Effector CD4-positive, alpha-beta T cell (primary cell): ENCODE data around the gene NR1I2.

Experiments
- DNase-seq: peaks from one replicate; pipeline ENCODE4 v3.0.0-alpha.2; 2020

The NR1I2 gene

DNA sequence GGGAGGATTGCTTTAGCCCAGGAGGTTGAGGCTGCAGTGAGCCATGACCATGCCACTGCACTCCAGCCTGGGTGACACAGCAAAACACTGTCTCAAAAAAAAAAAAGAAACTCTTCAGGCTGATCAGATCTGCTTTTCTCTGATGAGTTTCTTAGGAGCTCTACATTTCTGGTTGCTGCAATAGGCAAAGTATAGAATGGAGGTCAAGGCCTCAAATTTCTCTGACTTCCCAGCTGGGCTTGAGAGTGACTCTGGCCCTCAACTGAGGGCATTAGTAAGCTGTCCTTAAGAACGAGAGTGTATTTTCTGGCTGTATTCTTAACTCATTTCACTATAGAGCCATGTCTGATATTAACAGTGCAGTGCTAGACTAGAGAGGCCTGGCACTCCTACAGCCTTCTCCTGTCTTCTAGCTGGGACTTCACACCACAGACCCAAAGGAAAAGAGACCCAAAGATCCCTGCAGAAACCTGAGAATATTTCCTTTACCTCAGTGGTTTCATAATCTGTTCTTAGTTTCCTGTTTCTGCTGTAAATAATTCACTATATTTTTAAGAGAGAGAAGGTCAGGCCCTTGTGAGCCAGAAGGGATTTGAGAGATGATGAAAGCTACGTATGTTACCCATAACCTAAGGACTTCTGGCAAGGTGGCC, 2.0 kb upstream of the NR1I2 start:
- no peak for DNase-seq

GRCh38 chr3:119782460-119782859, 559 bp downstream of the NR1I2 start:
- no peak for DNase-seq

DNA sequence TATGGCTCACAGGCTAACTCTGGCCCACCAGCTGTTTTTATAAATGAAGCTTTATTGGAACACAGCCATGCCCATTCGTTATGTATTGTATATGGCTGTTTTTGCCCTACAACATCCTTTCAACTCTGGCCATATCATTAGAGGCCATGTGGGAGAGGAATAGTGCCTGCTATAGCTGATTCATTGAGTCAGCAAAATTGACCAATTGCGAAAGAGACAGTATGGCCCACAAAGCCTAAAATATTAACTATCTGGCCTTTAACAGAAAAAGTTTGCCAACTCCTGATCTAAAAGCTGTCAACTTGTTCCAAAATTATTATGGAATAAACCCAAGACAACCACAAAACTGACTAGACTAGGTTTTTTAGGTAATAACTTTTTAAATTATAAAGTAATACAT, 1.4 kb downstream of the NR1I2 start:
- DNase-seq = no peak

- DNase-seq = no peak
Observed at GRCh38 chr3:119783883-119784282, 2.0 kb downstream of the NR1I2 start.

GRCh38 chr3:119786409-119786808, 4.5 kb downstream of the NR1I2 start:
- DNase-seq = no peak

GRCh38 chr3:119790369-119790768, 8.5 kb downstream of the NR1I2 start:
- no peak for DNase-seq

DNA sequence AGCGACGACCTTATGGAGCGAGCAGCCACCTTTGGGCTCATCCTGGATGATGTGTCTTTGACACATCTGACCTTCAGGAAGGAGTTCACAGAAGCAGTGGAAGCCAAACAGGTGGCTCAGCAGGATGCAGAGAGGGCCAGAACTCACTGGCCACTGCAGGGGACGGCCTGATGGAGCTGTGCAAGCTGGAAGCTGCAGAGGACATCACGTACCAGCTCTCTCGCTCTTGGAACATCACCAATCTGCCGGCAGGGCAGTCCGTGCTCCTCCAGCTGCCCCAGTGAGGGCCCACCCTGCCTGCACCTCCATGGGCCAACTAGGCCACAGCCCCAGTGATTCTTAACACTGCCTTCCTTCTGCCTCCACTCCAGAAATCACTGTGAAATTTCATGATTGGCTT, 10.4 kb downstream of the NR1I2 start:
- DNase-seq = no peak

DNA sequence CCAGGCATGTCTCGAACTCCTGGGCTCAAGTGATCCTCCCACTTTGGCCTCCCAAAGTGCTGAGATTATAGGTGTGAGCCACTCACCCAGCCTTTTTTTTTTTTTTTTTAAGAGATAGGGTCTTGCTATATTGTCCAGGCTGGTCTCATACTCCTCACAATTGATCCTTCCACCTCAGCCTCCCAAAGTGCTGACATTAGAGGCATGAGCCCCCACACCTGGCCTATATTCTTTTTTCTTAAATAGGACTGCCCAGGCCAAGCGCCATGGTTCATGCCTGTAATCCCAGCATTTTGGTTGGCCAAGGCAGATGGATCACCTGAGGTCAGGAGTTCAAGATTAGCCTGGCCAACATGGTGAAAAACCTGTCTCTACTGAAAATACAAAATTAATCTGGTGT, 12.5 kb downstream of the NR1I2 start:
- DNase-seq = no peak

DNA sequence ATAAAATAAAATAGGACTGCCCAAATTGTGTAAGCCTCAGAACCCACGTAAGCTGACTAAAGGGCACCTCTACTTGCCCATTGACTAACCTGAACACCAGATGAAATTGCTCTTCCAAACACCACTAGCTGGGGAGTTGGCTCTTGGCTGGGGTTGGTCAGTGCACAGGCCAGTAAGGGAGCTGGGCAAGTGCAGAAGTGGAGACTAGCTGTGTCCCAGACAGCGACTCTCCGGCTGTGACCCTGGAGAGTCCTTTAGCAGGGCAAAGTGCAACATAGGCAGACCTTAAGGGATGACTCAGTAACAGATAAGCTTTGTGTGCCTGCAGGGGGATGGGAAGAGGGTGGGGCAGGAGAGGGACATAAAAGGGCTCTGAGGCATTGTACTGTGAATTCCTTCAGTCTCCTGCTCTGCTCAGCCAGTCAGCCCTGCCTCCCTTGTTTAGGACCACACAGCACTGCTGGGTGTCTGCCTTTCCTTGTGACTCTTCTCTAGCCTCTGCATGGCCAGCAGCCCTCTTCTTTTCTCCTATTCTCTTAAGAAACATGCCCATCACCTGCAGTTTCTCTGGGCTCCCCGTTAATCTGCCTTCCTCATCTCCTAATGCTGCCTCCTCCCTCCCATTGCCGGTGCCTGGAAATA, 13.2 kb downstream of the NR1I2 start:
- no peak for DNase-seq

DNA sequence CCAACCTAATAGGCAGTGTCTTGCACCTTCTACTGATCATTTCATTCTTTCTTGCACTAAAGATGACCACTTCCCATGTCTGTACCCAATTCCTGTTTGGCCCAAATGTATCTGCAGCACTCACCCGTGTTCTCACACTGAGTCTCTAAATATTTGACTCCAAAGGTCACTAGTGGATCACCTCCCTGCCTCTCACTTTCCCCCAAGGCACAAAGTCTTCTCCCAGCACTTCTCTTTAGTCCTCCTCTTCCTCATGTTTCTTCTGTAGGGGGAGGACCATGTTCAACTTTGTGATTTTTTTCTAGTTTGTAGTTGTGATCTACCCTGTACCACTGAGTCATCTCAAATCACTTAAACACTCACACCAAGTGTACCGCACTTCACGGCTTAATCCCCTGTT, 13.9 kb downstream of the NR1I2 start:
- no peak for DNase-seq

- no peak for DNase-seq
Observed at GRCh38 chr3:119796368-119796767, 14.5 kb downstream of the NR1I2 start.

DNA sequence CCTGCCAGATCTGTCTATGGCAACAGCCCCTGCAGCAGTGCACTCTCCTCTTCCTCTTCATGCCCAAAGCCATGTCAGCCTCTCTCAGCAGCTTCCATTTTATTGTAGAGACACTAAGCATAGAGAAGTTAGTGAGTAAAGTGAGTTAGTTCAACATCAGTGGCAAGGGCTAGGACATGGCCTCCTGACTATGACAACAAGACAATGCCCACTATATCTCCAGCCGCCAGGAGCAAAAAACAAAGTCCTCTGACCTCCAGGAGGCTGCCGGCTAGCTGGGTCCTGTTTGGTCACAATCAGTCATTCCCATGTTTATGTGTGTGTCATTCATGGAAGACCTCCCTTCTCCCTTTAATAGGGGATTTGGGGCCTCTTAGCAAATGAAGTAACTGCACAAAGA, 14.9 kb downstream of the NR1I2 start:
- no peak for DNase-seq

- DNase-seq = no peak
Observed at GRCh38 chr3:119800844-119801243, 18.9 kb downstream of the NR1I2 start.

DNA sequence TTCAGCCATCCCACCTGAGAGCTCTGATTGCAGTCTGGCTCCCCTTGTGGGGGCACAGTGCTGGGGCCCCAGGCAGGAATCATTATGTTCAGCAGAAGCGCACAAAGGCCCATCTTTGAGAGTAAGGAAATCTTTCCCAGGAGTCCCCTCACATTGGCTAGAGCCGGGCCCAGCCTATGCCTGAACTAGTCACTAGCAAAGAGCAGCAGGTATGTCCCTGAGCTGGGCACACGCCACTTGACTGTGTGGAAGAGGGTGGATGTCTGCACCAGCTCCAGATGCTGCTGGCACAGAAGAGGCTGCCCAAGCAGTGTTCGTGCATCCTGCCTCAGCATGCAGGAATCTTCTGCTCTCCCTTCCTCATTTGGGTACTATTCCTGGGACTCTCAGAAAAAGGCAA, 26.3 kb downstream of the NR1I2 start:
- DNase-seq = no peak

GRCh38 chr3:119808843-119809242, 26.9 kb downstream of the NR1I2 start:
- DNase-seq = no peak

DNA sequence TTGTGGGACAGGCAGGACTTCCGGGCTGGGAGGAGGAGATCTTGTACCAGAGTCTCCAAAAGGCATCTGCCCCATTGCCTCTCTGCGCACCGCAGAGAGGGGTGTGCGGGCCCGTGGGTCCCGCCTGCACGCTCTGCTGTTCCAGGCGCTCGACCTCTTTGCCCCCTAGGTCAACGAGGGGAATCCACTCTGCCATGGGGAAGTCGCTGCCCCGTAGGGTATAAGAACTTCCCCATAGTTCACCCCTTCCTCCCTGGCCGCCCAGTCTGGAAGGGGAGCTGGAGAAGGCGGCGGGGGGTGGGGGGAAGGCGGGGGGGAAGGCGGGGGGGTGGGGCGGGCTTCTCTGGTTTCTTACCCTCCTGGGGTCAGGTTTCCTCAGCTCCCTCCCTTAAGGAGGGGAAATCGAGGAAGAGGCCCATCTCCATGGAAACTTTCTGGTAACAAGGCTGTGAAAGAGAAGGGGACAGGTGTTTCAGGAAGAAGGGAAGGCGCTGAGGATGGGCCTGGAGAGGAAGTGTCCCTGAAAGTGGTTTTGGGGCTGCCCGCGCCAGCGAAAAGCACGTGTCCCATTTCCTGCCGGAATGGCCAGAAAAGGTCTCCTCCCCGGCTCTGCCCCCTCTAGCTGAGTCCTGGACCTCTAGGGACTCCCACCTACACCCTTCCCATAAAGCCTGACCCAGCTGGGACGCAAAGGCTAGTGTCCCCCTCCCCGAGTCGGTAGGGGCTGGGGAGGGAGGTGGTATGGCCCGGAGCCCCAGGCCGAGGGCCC, 27.5 kb downstream of the NR1I2 start:
- DNase-seq = no peak

GRCh38 chr3:119810018-119810435, 28.1 kb downstream of the NR1I2 start:
- peak; percentile 21 for DNase-seq

DNA sequence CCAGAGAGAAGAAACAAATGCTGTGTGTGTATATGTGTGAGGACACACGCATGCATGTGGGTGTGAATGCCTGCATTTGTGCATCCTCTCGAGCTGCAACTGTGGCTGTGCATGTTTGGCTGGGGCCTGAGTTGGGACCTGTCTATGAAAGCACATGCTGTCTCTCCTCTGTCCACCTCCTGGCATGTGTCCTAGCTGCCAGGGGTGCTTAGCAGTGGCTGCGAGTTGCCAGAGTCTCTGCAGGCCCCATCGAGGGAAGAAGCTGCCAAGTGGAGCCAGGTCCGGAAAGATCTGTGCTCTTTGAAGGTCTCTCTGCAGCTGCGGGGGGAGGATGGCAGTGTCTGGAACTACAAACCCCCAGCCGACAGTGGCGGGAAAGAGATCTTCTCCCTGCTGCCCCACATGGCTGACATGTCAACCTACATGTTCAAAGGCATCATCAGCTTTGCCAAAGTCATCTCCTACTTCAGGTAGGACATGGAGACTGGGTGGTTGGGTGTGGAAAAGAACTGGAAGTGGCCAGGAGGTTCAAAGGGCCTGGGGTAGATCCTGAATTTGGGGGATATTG, 30.7 kb downstream of the NR1I2 start:
- no peak for DNase-seq

DNA sequence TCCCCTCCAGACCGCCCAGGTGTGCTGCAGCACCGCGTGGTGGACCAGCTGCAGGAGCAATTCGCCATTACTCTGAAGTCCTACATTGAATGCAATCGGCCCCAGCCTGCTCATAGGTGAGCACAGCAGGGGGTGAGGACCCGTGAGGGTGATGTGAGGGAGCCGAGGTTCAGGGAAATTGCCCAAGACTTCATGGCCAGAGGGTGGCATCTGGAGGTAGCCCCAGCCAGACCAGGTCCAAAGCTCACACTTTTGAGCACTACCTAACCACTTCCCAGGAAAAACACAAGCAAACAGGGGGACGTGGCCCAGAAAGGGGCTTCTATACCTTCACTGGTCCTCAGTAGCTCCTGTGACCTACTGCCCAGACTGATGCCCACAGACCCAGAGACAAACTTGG, 33.8 kb downstream of the NR1I2 start:
- DNase-seq = no peak

GRCh38 chr3:119817071-119817470, 35.2 kb downstream of the NR1I2 start:
- DNase-seq = no peak

DNA sequence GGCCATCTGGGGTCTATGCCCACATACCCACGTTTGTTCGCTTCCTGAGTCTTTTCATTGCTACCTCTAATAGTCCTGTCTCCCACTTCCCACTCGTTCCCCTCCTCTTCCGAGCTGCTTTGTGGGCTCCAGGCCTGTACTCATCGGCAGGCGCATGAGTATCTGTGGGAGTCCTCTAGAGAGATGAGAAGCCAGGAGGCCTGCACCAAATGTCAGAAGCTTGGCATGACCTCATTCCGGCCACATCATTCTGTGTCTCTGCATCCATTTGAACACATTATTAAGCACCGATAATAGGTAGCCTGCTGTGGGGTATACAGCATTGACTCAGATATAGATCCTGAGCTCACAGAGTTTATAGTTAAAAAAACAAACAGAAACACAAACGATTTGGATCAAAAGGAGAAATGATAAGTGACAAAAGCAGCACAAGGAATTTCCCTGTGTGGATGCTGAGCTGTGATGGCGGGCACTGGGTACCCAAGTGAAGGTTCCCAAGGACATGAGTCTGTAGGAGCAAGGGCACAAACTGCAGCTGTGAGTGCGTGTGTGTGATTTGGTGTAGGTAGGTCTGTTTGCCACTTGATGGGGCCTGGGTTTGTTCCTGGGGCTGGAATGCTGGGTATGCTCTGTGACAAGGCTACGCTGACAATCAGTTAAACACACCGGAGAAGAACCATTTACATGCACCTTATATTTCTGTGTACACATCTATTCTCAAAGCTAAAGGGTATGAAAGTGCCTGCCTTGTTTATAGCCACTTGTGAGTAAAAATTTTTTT, 35.9 kb downstream of the NR1I2 start:
- DNase-seq = no peak

- DNase-seq = no peak
Observed at GRCh38 chr3:119818937-119819336, 37.0 kb downstream of the NR1I2 start.

DNA sequence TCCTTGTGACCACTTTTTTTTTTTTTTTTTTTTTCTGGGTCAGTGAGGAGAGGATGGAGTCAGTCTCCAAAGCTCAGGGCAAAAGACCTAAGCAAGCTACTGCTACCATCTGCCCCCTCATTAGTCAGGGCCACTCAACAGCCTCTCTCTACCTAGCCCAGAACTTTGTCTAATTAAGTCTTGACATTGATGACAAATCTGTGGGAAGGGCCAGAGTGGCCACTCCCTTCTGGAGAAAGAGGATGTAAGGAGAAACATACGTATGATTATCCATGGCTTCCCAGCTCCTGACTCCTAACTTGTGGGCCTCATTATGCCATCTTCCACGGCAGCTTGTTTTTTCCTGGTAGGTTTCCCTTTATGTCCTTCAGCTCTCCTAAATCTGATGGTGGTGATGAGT, 37.9 kb downstream of the NR1I2 start:
- no peak for DNase-seq
